ENCODE results near the gene GPHN. TPM values are rescaled to one million over a fixed set of nuclear protein-coding genes. Genes with fewer than 3 reads are reported as not detected.
A peak's percentile ranks its signal among the peaks of the same experiment; 100 is the strongest.

GPHN gene
- polyA plus RNA-seq, 2 of the 4 experiments (the other 2 are of a cell fraction): 12.7 to 15.5 TPM

DNA sequence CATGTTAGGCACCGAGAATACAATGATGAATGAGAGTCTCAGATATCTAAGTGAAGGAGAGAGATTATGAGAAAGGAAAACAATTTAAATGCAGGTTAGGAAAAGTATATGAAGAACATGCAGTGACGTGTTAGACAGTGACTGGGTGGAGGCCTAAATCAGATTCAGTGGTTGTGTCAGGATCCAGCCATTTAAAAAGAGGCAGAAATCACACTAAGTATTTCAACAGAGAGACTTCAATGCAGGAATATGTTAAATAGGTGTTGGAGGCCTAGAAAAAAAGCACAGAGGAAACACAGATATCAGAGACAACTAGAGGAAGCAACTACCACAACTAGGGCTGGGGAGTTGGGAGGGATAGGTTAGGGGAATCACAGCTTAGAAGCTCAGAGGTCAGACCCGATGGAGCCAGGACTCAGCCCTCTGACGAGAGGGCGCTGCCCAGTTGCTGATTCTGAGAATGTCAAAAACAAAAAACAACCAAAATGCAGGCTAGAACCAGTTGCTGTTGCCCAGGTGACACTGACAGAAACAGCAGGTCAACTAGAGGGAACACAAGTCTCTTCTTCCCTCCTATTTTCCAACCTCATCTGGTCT lies 678.3 kb downstream of the GPHN start:
- Histone ChIP-seq H3K9me3 (no peaks in the 10 kb centered on the region), H3K4me2 (peak overlapping the region; percentile 59), H3K4me1 (peaks cover 23% of the 10 kb centered on the region), H3K4me3 (no peak overlapping the region), H3K27ac (peak overlapping the region; percentile 16 to 69; a peak in 5 of 6 replicates)
- ATAC-seq (peak; percentile 16 to 20; a peak in 1 of 6 replicates), FAIRE-seq (no peak), DNase-seq (ENCODE audit: low read depth in 1 of 2, low spot score in 1 of 2) (no peak)
- ChIA-PET CTCF (interaction anchor here (0.5 to 1.7 kb wide), 3 partner anchors 20 to 827 kb away, joined by 3 to 5 read pairs (median 3); no protein-coding TSS in a partner anchor), POLR2A (interaction anchor here (0.5 kb wide), 1 partner anchor 254 kb away, joined by 3 read pairs; no protein-coding TSS in a partner anchor)
- TF ChIP-seq CBX2 (IDR thresholded peaks at IDR 0.05; ENCODE audit: borderline replicate concordance, low read depth) (no peak), CHD2 (IDR thresholded peaks at IDR 0.05; ENCODE audit: low read length, partially characterized antibody) (no peak), MAFK (IDR thresholded peaks at IDR 0.05; ENCODE audit: partially characterized antibody) (no peak), HDAC2 (IDR thresholded peaks at IDR 0.05) (no peak), HEYL (CRISPR knock-in tag; IDR thresholded peaks at IDR 0.05) (no peak), POLR2A (IDR thresholded peaks at IDR 0.05; ENCODE audit: low read length) (no peak), TFCP2L1 (CRISPR knock-in tag; IDR thresholded peaks at IDR 0.05) (no peak), ZFP36 (IDR thresholded peaks at IDR 0.05; ENCODE audit: borderline replicate concordance, partially characterized antibody) (no peak), MYC (IDR thresholded peaks at IDR 0.05; ENCODE audit: borderline replicate concordance, low read length) (no peak), FOXS1 (CRISPR knock-in tag; IDR thresholded peaks at IDR 0.05) (no peak), JUN (IDR thresholded peaks at IDR 0.05) (no peak), HOXB5 (CRISPR knock-in tag; IDR thresholded peaks at IDR 0.05) (no peak), HOXA7 (CRISPR knock-in tag; IDR thresholded peaks at IDR 0.05) (no peak), RFX5 (IDR thresholded peaks at IDR 0.05) (no peak), RNF2 (IDR thresholded peaks at IDR 0.05; ENCODE audit: borderline replicate concordance, low read depth) (no peak)
- TF ChIP-seq, protein P1, sequence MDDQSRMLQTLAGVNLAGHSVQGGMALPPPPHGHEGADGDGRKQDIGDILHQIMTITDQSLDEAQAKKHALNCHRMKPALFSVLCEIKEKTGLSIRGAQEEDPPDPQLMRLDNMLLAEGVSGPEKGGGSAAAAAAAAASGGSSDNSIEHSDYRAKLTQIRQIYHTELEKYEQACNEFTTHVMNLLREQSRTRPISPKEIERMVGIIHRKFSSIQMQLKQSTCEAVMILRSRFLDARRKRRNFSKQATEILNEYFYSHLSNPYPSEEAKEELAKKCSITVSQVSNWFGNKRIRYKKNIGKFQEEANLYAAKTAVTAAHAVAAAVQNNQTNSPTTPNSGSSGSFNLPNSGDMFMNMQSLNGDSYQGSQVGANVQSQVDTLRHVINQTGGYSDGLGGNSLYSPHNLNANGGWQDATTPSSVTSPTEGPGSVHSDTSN (IDR thresholded peaks at IDR 0.05): no peak
- TF ChIP-seq, protein P2, sequence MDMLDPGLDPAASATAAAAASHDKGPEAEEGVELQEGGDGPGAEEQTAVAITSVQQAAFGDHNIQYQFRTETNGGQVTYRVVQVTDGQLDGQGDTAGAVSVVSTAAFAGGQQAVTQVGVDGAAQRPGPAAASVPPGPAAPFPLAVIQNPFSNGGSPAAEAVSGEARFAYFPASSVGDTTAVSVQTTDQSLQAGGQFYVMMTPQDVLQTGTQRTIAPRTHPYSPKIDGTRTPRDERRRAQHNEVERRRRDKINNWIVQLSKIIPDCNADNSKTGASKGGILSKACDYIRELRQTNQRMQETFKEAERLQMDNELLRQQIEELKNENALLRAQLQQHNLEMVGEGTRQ (IDR thresholded peaks at IDR 0.05): no peak
- 88% methylated on average over 5 of the region's 5 CpGs for WGBS (ENCODE audit: missing lambda C conversion rate)

DNA sequence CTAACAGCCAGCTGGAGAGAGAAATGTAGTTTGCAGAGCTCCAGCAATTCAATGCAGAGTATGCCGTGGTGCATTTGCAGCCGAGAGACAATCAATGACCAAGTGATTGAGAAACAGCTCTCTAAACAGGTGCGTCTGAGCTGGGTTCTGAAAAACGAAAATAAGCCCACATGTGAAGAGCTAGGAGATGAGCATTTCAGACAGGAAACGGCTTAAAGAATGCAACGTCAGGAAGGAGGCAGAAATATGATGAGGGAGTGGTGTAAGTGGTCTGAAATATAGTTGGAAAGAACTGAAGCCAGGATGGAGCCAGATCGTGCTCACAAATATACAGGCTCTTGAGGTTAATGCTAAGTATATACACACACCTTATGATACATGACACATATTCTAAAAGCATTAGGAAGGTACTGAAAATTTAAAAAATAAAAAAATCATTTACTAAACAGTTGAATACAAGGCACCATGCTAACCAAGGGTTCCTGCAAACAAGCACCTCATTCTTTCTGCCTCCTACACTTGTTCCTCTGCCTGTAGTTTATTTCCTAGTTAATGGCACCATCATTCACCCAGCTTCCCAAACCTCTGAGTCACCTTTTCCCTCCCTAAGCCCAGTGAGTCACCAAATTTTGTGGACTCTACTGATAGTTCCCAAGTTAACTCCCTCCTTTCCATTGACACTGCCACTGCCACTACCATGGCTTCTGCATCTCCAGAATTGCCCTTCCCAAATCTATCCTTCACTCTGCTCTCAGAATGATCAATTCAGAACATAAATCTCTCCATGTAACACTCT lies 679.0 kb downstream of the GPHN start:
- POLR2A ChIA-PET: interaction anchor here (0.5 to 1.1 kb wide), 2 partner anchors 54 to 254 kb away, joined by 3 to 5 read pairs; partner anchors contain the start of gene PALS1
- FAIRE-seq: peak; percentile 32
- Histone ChIP-seq H3K4me2 (peak overlapping the region; percentile 59), H3K4me3 (no peak overlapping the region), H3K4me1 (peaks cover 23% of the 10 kb centered on the region), H3K27ac (peak overlapping the region; percentile 16 to 69; a peak in 5 of 6 replicates), H3K9me3 (no peaks in the 10 kb centered on the region)
- DNase-seq (ENCODE audit: low read depth in 1 of 2, low spot score in 1 of 2): peak; percentile 68 to 72
- WGBS (ENCODE audit: missing lambda C conversion rate): 17% methylated on average over 7 of the region's 7 CpGs
- TF ChIP-seq EHMT2 (IDR thresholded peaks at IDR 0.05; ENCODE audit: low read depth) (no peak), JUNB (IDR thresholded peaks at IDR 0.05) (peak; percentile 58; the same call in 1 of the 2 replicates), FOSL2 (IDR thresholded peaks at IDR 0.05) (peak; percentile 87), FOSL2 (CRISPR knock-in tag; IDR thresholded peaks at IDR 0.05) (peak; percentile 94), FOXS1 (CRISPR knock-in tag; IDR thresholded peaks at IDR 0.05) (no peak), RAD21 (conservative IDR thresholded peaks at IDR 0.05 in 1 of 2, IDR thresholded peaks at IDR 0.05 in 1 of 2) (peak in 1 of 2 experiments; percentile 11; a peak in 1 of 5 replicates)
- TF ChIP-seq, protein P3, sequence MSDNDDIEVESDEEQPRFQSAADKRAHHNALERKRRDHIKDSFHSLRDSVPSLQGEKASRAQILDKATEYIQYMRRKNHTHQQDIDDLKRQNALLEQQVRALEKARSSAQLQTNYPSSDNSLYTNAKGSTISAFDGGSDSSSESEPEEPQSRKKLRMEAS (IDR thresholded peaks at IDR 0.05): peak; percentile 44; the same call in 1 of the 2 replicates
- ATAC-seq: peak; percentile 91 to 95
- CTCF ChIA-PET: interaction anchor here (0.6 to 1.7 kb wide), 4 partner anchors 21 to 552 kb away, joined by 3 to 5 read pairs (median 3); no protein-coding TSS in a partner anchor

Data from A549 (cell line).